GM18517 (cell line): ENCODE measurements around the gene CHM.
A peak's percentile ranks its signal among the peaks of the same experiment; 100 is the strongest.
"Not testable (repeated sequence)": the region's sequence is repeated elsewhere in the genome, so short reads cannot be mapped to it uniquely, and the experiment has no call there.

Experiments
- ATAC-seq: cut with Tn5 transposase; IDR thresholded peaks from one replicate; pipeline ENCODE4 v1.9.1; 2021; ENCODE audit warnings: mild to moderate bottlenecking, moderate library complexity; ENCODE audit not compliant: unreplicated experiment

CHM gene

DNA sequence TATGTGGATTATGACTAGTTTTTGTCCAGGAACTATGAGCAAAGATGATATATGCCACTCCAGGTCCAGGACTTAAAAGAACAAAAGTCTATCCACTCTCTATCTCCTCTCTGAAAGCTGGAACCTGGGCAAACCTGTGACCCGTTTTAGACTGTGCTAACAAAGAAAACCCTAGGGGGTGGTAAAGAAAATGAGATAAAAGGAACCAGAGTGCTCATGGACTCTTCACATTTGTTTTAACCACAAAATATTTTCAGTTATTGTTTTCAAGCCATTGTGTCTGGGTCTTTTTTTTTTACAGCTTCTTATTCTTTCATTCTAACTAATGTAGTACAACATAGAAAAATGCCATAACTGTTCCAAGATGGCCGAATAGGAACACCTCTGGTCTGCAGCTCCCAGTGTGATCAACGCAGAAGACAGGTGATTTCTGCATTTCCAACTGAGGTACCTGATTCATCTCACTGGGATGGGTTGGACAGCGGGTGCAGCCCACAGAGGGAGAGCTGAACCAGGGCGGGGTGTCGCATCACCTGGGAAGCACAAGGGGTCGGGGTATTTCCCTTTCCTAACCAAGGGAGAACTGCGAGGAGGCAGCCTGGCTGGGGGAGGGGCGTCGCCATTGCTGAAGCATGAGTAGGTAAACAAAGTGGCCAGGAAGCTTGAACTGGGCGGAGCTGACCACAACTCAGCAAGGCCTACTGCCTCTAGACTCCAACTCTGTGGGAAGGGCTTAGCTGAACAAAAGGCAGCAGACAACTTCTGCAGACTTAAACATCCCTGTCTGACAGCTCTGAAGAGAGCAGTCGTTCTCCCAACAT lies 45.1 kb downstream of the CHM start:
- no peak for ATAC-seq

DNA sequence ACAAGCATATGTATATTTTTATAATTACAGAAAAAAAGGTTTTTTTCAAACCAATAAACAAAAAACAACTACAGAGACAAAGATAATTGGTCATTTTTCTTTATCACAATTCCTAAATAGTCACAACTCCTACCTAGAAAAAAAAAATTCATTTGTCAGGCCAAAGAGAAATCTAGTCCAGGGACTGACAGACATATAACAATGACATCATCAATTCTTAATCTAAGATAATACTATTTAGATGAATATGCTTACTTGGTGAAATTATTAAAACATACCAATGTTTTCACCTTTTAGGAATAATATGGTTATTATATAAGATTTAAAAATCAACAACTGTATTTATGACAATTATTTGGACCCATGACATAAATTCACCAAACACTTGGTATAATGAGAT lies 48.4 kb downstream of the CHM start:
- ATAC-seq, result no peak

DNA sequence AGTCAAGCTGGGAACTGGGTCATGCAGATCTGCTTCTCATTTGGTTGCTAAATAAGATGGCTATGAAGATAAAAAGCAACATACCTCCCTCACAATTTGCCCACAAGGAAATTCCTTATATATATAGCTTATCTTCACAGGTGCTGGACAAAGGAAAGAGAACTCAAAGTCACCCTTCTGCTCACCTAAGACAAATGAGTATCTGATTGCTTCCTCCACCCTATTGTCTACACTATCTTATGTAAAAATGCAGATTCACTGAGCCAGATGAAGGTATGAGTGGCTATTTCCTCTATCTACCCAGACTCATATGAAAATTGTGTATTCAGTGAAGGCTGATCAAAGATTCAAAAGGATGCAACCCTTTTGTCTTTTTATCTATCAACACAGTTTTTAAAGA lies 50.8 kb downstream of the CHM start:
- no peak for ATAC-seq

DNA sequence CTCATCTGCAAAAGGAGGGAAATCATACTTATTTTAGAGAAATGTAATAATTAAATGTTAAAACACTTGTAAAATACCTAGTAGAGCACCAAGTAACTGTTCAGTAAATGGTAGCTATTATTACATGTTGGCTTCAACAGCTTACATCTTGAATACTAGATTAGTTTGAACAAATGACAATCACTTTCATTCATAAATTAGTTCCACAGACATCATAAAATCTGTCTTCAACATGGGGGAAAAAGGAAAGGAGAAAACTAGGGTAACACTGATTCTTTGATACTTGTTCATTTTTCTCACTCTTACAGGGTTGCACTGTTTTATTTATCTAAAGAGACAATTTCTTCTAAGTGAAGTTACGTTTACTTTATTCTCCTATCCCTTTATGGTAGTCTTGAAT lies 51.7 kb downstream of the CHM start:
- no peak for ATAC-seq

DNA sequence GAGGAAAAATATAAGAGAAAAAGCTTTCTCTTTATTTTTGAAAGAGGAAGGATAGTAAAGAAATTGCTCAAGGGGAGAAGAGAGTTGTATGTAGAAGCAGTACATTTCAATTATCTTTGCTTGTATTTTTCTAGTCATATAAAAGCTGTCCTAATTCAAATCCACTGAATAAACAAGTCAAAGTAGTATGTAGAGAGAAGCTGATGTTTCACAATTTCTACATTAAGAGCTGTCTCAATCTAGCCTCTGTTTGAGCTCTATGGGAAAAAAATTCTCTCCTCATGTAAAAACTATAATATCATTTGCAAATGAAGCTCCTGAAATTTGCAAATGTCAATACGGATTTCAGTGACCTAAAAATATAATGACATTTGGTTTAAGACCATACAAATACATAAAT lies 52.6 kb downstream of the CHM start:
- no peak for ATAC-seq

DNA sequence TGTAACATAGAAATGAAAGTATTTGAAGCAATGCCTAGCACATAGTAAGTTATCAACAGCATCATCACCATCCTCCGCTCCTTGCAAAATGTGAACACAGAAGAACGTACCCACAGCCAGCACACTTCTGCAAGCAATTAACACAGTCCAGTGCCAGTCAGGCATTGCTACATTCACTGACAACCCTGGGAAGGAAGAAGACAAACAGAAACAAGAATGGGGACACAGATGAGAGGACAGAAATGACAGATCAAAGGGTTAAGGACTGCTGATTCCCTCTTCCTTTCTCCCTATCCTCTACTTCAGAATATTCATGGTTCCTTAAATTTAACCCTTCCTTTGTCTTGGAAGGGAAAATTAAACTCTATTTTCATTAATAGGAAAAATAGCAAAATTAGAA lies 53.1 kb downstream of the CHM start:
- no peak for ATAC-seq

DNA sequence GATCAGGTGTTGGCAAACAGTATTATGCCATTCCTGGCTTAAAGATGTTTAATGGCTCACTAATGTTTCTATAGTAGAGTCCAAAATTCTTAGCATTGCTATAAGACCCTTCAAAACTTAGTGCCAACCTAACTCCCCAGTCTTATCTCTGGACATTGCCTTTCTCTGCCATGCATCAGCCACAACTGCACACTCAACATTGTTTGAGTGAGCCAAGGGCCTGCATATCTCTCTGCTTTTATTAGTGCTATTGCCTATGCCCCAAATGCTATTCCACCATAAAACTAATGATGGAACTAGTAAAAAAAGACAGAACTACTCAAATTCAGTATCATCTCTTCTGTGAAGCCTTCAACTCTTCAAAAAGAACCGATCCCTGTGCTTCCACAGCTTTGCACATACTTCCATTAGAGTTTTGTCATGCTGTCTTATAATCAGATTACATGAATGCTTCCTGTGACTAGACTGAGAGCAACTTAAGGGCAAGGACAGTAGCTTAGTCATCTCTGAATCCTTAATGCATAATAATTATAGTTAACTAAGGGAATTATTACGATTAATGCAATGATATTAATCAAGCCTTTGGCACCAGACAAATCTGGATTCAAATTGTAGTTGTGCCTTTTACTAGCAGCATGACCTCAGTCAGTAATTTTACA lies 53.7 kb downstream of the CHM start:
- ATAC-seq, result no peak

DNA sequence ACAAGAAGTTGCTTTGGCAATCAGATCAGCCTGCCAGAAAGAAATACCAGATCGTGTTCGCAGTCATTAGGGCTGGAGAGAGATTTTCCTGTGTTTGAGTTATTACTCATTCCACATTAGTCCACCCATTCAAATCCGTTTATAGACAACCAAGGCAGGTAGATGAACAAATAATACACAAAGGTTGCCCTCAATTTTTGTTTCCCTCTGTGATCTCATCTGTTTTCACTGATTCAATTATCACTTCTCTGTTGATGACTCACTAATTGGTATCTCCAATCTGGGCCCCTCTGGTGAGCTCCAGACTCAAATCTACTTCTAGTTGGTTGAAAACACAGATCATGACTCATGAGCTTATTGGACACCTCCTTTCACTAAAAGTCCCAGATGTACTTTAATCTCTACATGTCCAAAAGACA lies 54.5 kb downstream of the CHM start:
- no peak for ATAC-seq

DNA sequence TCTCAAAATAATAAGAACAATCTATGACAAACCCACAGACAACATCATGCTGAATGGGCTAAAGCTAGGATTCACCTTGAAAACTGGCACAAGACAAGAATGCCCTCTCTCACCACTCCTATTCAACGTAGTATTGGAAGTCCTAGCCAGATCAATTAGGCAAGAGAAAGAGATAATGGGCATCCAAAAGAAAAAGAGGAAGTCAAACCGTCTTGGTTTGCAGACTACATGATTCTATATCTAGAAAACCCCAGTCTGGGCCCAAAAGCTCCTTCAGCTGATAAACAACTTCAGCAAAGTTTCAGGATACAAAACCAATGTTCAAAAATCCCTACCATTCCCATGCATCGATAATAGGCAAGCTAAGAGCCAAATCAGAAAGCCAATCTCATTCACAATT lies 59.0 kb downstream of the CHM start:
- no peak for ATAC-seq

DNA sequence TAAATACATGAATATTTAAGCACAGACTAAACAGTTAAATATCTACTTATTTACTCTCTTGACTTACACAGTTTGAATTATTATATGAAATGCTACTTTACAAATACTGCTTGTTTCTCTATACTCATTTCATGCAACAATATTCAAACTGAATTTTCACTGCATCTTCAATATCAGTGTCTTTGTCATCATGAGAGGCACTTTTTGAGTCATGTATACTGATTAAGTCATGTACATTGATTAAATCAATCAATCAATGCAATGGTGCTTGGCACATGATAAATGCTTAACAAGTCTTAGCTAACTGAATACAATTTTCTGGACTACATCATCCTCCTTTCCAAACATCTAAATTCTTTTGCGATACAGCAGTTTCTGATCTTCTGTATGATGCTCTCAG lies 67.1 kb downstream of the CHM start:
- ATAC-seq, result no peak

DNA sequence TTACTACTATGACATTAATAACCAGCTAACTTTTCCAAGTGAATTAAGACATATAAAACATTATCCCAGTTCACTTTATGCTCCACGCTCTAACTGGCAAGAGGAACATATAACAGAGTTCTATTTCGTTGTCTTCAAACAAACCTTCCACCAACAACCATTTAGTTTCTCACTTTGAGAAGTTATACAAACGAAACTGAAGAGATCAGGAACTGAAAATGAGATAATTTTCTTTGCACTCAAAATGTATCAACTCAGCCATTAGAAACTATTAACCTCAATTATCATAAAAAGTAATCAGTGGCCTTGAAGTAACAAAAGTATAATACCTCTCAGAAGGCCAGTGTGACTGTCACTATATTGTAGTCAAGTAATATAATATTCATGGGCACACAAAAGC lies 70.1 kb downstream of the CHM start:
- ATAC-seq, result peak; percentile 82

DNA sequence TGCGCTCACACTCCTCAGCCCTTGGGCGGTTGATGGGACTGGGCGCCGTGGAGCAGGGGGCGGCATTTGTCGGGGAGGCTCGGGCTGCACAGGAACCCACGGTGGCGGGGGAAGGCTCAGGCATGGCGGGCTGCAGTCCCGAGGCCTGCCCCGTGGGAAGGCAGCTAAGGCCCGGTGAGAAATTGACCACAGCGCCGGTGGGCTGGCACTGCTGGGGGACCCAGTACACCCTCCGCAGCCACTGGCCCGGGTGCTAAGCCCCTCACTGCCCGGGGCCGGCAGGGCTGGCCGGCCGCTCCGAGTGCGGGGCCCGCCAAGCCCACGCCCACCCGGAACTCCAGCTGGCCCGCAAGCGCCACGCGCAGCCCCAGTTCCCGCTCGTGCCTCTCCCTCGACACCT lies 75.0 kb downstream of the CHM start:
- ATAC-seq, result not testable (repeated sequence)

DNA sequence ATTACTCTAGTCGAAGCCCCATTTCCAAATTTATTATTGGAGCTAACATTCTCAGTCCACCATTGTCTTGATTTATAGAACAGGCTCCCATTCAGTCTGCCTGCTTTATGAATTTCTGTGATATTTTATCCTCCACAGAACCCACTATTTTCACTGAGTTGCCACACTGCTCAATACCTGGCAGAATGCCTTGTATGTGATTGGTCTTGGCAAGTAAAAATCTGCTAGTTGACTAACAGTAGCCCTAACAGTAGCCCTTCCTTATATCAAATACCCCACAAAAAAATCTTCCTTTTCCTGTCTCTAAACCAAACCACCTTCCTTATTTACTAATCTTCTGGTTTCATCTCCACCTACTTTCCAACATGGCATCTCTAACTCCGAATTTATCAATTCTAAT lies 82.6 kb downstream of the CHM start:
- no peak for ATAC-seq

DNA sequence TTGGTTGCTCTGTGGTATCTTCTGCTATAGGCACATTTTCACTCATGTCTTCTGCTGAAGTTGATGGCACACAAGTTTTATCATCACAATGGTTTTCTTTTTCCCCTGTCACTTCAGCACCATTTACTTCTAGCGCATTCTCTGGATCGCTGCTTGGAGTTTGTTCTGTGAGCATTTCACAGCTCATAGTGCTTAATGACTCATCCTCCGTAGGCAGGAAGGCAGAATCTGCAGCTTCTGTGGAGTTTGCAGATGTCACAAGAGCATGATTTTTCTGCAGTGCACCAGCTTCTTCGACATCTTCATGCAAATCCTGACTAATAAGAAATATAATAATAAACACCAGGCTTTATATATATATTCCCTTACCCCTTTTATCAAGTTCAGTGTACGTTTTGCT lies 83.6 kb downstream of the CHM start:
- no peak for ATAC-seq

DNA sequence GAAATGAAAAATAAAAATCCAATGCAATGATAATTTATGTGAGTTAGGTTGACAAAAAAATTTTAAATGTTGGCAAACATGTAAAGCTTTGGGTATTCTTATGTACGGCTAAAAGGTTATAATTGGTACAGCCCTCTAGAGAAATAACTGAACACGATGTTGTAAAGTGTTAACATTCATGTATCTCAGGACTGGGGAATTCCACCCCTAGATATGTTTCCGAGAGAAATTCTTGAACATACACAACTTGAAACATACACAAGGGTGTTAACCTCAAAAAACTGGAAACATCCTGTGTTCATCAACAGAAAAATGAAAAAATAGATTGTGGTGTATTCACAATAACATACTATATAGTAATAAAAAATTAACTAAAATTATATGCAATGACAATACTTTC lies 91.8 kb downstream of the CHM start:
- no peak for ATAC-seq

DNA sequence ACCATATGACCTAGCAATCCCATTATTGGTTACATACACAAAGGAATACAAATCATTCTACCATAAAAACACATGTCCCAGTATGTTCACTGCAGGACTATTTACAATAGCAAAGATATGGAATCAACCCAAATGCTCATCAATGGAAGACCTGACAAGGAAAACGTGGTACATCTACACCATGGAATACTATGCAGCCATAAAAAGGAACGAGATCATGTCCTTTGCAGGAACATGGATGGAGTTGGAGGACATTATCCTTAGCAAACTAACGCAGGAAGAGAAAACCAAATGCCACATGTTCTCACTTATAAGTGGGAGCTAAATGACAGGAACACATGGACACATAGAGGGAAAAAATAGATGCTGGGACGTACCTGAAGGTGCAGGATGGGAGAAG lies 102.6 kb downstream of the CHM start:
- ATAC-seq, result not testable (repeated sequence)

DNA sequence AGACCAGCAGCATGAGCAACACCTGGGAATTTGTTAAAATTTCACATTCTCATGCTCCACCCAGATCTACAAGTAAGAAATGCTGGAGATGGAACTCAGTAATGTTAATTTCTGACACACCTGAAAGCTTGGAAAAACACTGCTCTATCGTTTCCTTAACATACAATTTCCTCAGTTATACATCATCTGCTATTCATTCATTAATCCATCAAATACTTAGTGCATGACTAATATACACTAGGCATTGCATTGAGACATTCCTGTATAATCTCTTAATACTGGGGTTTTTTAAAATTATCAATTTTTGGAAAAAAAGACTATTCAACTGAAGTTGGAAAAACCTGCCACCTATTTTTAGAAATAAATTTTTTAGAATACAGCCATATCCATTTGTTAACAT lies 106.1 kb downstream of the CHM start:
- no peak for ATAC-seq

DNA sequence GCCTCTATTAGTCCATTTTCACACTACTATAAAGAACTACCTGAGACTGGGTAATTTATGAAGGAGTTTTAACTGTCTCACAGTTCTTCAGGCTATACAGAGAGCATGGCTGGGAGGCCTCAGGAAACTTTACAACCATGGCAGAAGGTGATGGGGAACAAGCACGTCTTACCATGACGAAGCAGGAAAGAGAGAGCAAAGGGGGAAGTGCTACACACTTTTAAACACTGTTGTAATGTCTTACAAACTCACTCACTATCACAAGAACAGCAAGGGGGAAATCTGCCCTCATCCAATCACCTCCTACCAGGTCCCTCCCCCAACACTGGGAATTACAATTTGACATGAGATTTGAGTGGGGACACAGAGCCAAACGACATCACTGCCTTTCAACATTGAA lies 107.4 kb downstream of the CHM start:
- not testable (repeated sequence) for ATAC-seq

DNA sequence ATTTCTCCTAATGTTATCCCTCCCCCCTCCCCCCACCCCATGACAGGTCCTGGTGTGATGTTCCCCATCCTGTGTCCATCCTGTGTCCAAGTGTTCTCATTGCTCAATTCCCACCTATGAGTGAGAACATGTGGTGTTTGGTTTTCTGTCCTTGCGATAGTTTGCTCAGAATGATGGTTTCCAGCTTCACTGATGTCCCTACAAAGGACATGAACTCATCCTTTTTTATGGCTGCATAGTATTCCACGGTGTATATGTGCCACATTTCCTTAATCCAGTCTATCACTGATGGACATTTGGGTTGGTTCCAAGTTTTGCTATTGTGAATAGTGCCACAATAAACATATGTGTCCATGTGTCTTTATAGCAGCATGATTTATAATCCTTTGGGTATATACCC lies 113.0 kb downstream of the CHM start:
- not testable (repeated sequence) for ATAC-seq

DNA sequence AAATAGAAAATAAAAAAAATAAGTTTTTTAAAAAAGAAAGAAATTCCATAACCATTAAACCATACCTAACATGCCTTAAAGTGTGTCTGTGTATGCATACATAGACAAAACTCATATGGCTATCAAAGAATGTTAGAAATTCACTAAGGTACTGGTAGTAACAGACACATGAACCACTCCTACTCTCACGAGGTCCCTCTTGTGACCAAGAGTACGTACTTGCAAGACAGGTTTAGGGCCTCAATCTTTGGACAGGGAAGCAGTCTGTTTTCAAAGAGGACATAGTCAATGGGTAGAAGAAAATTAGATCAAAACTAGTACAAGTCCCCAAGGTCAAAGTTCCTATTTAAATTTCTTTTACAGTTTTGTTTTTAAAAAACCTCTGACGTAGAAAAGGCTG lies 117.3 kb downstream of the CHM start:
- ATAC-seq, result no peak

DNA sequence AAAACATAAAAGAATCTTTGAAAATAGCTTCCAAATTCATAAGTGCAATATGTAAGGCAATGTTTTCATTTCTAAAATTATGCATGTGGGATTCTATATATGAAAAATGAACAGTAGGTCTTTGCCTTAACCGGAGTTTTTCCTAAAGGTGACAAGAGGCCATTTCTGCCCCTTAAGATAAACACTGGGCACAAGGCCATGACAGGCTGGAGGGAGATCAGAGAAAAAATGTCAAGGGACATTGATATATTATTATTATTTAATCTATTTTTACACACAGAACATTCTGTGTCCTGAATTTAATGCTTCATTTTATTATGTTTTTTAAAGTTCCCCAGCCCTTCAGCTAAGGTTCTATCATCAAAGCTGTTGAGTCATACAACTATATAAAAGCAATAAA lies 118.8 kb downstream of the CHM start:
- ATAC-seq, result no peak

DNA sequence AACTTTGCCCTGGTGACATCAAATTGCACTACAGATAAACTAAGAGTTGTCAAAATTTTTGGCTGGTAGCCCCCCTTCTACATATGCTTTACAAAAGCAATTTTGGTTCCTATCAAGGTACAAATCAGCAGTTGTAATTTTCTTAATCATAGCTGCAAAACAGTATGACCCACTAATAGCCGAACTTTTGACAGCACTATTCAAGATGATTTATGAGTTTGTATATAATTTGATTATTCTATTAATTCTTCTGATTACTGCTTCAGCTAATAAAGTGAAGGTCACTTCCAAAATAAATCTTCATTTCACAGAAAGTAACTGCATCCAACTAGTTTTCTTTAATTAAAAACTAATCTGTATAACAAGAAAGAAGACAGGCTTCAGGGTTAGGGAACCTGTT lies 119.6 kb downstream of the CHM start:
- no peak for ATAC-seq

DNA sequence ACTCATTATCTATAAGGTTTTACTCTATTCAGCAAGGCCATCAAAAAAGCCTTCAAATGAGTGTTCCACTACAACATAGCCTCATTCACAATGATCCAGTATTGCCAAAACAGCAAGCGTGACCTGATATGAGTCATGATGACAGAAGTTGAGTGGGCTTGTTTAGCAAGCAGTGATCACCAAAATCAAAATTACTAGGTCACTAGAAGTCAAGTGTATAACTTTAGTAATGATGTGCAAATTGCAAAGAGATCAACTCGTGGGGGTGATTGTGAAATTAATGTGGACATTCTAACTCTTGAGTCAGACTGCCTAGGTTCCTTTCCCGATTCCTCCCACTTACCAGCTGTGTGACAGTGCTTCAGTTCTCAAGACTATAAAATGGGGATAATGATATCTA lies 124.5 kb downstream of the CHM start:
- no peak for ATAC-seq
